Brain microvascular endothelial cell (primary cell): ENCODE measurements around the gene ZNF154.

Experiments used
- DNase-seq: peaks from one replicate; pipeline ENCODE4 v3.0.0-alpha.2; 2020
- H3K27ac ChIP-seq: fragments of 250-450 bp; sonication (Bioruptor Pico); 2 replicates; pipeline ENCODE4 v1.5.1; 2020; ENCODE audit warnings: mild to moderate bottlenecking, moderate library complexity
- H3K27me3 ChIP-seq: fragments of 250-450 bp; sonication (Bioruptor Pico); replicated peaks from 2 replicates; pipeline ENCODE4 v1.5.1; 2020; ENCODE audit warnings: mild to moderate bottlenecking
- H3K36me3 ChIP-seq: fragments of 250-450 bp; sonication (Bioruptor Pico); replicated peaks from 2 replicates; pipeline ENCODE4 v1.5.1; 2020; ENCODE audit warnings: mild to moderate bottlenecking
- H3K4me3 ChIP-seq: 2 replicates; pipeline ENCODE4 v1.5.1; 2011; ENCODE audit warnings: low read depth, mild to moderate bottlenecking, control low read depth, low read length, moderate library complexity
- CTCF ChIP-seq: IDR thresholded peaks from 2 replicates; pipeline ENCODE4 v1.5.1; 2011; ENCODE audit warnings: low read depth, mild to moderate bottlenecking, moderate library complexity, low read length, control low read depth, inconsistent platforms; ENCODE audit errors: missing control alignments
- in situ Hi-C: cut with HindIII; loops from 2 replicates; pipeline ENCODE4 v1.10.0; 2017; ENCODE audit warnings: low sequenced_read_pairs, low pct_ligation_motif_present

ZNF154 gene

GRCh38 chr19:57708641-57709361 is at the start of gene ZNF154:
Gene ZNF154 (minus strand): TSS chr19:57709204. CDS start chr19:57708971, 233 bp downstream.
- peak; percentile 80 for DNase-seq
- Histone ChIP-seq H3K27me3 (no peaks in the 10 kb centered on the region), H3K36me3 (peaks cover 5% of the 10 kb centered on the region), H3K27ac (peak within 1 kb of the TSS; percentile 79), H3K4me3 (peak within 1 kb of the TSS; percentile 87)
- no peak for TF ChIP-seq CTCF
- in situ Hi-C loops = no loop called here

GRCh38 chr19:57757941-57758340 is 48.9 kb upstream of the ZNF154 start:
- Histone ChIP-seq H3K4me3 (no peak overlapping the region), H3K27me3 (no peaks in the 10 kb centered on the region), H3K36me3 (peaks cover 50% of the 10 kb centered on the region), H3K27ac (no peak overlapping the region)
- no peak for TF ChIP-seq CTCF
- in situ Hi-C loops = no loop called here
- no peak for DNase-seq

- no peak overlapping the region for H3K27ac ChIP-seq
- H3K27me3 ChIP-seq = no peaks in the 10 kb centered on the region
- no peak for TF ChIP-seq CTCF
- in situ Hi-C loops = no loop called here
- no peak overlapping the region for H3K4me3 ChIP-seq
- DNase-seq = no peak
- H3K36me3 ChIP-seq = peaks cover 69% of the 10 kb centered on the region
Observed at GRCh38 chr19:57755031-57755430, 46.0 kb upstream of the ZNF154 start.

GRCh38 chr19:57754091-57754673 is 45.2 kb upstream of the ZNF154 start:
- no peak overlapping the region for H3K4me3 ChIP-seq
- no peak overlapping the region for H3K27ac ChIP-seq
- in situ Hi-C loops = no loop called here
- no peaks in the 10 kb centered on the region for H3K27me3 ChIP-seq
- DNase-seq = no peak
- H3K36me3 ChIP-seq = peaks cover 68% of the 10 kb centered on the region
- TF ChIP-seq CTCF = no peak

GRCh38 chr19:57748029-57748428 is 39.0 kb upstream of the ZNF154 start:
- Histone ChIP-seq H3K27me3 (no peaks in the 10 kb centered on the region), H3K36me3 (peaks cover 31% of the 10 kb centered on the region), H3K4me3 (no peak overlapping the region), H3K27ac (no peak overlapping the region)
- no peak for TF ChIP-seq CTCF
- in situ Hi-C loops = no loop called here
- no peak for DNase-seq
